Measurements from ENCODE around the gene SMARCB1.

SMARCB1 gene

GRCh38 chr22:23822101-23822671, 35.4 kb downstream of the SMARCB1 start:
- TF ChIP-seq CTCF (IDR thresholded peaks at IDR 0.05; ENCODE audit: extremely low read depth, insufficient read depth, missing control alignments), result no peak
- no peak for DNase-seq (ENCODE audit: low spot score)
- in situ Hi-C loops (cut with MboI; ENCODE audit: low pct_unique_long_range_greater_than_20kb, low sequenced_read_pairs, unreplicated experiment), result no loop called here

- no peak for TF ChIP-seq CTCF (IDR thresholded peaks at IDR 0.05; ENCODE audit: extremely low read depth, insufficient read depth, missing control alignments)
- no peak for DNase-seq (ENCODE audit: low spot score)
- in situ Hi-C loops (cut with MboI; ENCODE audit: low pct_unique_long_range_greater_than_20kb, low sequenced_read_pairs, unreplicated experiment), result no loop called here
Measured at GRCh38 chr22:23823331-23823791, 36.6 kb downstream of the SMARCB1 start.

- in situ Hi-C loops (cut with MboI; ENCODE audit: low pct_unique_long_range_greater_than_20kb, low sequenced_read_pairs, unreplicated experiment), result no loop called here
- no peak for DNase-seq (ENCODE audit: low spot score)
Measured at GRCh38 chr22:23824476-23825245, 37.9 kb downstream of the SMARCB1 start.

GRCh38 chr22:23825246-23825905, 38.6 kb downstream of the SMARCB1 start:
- no peak for TF ChIP-seq CTCF (IDR thresholded peaks at IDR 0.05; ENCODE audit: extremely low read depth, insufficient read depth, missing control alignments)
- in situ Hi-C loops (cut with MboI; ENCODE audit: low pct_unique_long_range_greater_than_20kb, low sequenced_read_pairs, unreplicated experiment), result no loop called here
- DNase-seq (ENCODE audit: low spot score), result no peak

More at GRCh38 chr22:23824476-23825245, 37.9 kb downstream of the SMARCB1 start:
- no peak for TF ChIP-seq CTCF (IDR thresholded peaks at IDR 0.05; ENCODE audit: extremely low read depth, insufficient read depth, missing control alignments)

- DNase-seq (ENCODE audit: low spot score), result no peak
- no peak for TF ChIP-seq CTCF (IDR thresholded peaks at IDR 0.05; ENCODE audit: extremely low read depth, insufficient read depth, missing control alignments)
- in situ Hi-C loops (cut with MboI; ENCODE audit: low pct_unique_long_range_greater_than_20kb, low sequenced_read_pairs, unreplicated experiment), result no loop called here
Measured at GRCh38 chr22:23826510-23827350, 40.0 kb downstream of the SMARCB1 start.

Measured in GM13977 (cell line).